ENCODE measurements around the gene SETDB2. TPM values are rescaled to one million over a fixed set of nuclear protein-coding genes. Genes with fewer than 3 reads are reported as not detected.
A peak's percentile ranks its signal among the peaks of the same experiment; 100 is the strongest.

The SETDB2 gene
- total RNA-seq, 2 experiments from 2014 or later = 15.8 to 16.2 TPM

GRCh38 chr13:49455007-49455398, 10.9 kb downstream of the SETDB2 start:
- H3K9me3 Mint-ChIP-seq = no peaks in the 10 kb centered on the region
- H3K27ac Mint-ChIP-seq = no peak overlapping the region
- intact Hi-C loops (cut with micrococcal nuclease) = no loop called here
- H3K4me1 Mint-ChIP-seq (ENCODE audit: low read depth) = peaks cover 17% of the 10 kb centered on the region
- CTCF ChIA-PET = no interaction called here
- peaks cover 10% of the 10 kb centered on the region for H3K36me3 Mint-ChIP-seq (ENCODE audit: low read depth)
- H3K4me3 Mint-ChIP-seq = no peak overlapping the region
- no peak for DNase-seq
- no peaks in the 10 kb centered on the region for H3K27me3 Mint-ChIP-seq (ENCODE audit: low read depth)

DNA sequence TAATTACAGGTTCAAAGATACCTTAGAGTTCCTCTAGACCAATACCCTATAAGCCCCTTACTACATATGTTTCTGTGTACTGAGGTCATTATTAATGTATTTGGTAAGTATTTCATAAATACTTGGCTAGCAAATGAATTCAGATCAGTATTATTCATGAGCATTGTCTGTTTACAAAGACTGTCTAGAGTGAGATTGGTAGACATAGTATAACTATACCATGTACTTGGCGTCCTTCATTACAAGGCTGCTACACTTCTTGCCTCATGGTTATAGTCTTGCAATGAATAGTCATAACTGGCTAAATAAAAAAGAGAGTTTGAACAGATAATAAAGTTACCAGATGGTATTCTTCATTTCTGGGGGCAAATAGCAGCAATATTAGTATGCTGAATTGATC, 12.1 kb downstream of the SETDB2 start:
- H3K27ac Mint-ChIP-seq = no peak overlapping the region

DNA sequence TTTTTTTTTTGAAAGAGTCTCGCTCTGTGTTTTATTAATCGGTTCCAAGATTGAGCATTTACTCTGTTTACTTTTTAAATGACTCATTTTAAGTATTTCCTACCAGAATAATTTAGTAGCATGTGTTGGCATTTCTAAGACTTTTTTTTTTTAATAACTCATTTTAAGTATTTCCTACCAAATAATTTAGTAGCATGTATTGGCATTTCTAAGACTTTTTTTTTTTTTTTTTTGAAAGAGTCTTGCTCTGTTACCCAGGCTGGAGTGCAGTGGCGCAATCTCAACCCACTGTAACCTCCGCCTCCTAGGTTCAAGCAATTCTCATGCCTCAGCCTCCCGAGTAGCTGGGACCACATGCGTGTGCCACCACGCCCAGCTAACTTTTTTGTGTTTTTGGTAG, 13.1 kb downstream of the SETDB2 start:
- Mint-ChIP-seq H3K4me1 (ENCODE audit: low read depth) (peaks cover 12% of the 10 kb centered on the region), H3K36me3 (ENCODE audit: low read depth) (peaks cover 23% of the 10 kb centered on the region), H3K9me3 (no peaks in the 10 kb centered on the region), H3K27me3 (ENCODE audit: low read depth) (no peaks in the 10 kb centered on the region), H3K27ac (no peak overlapping the region), H3K4me3 (no peak overlapping the region)
- DNase-seq = no peak
- CTCF ChIA-PET = no interaction called here
- intact Hi-C loops (cut with micrococcal nuclease) = no loop called here

More for the DNA sequence above, 12.1 kb downstream of the SETDB2 start:
- Mint-ChIP-seq H3K9me3 (no peaks in the 10 kb centered on the region), H3K27me3 (ENCODE audit: low read depth) (no peaks in the 10 kb centered on the region), H3K36me3 (ENCODE audit: low read depth) (peaks cover 16% of the 10 kb centered on the region), H3K4me3 (no peak overlapping the region), H3K4me1 (ENCODE audit: low read depth) (peaks cover 12% of the 10 kb centered on the region)
- intact Hi-C loops (cut with micrococcal nuclease) = no loop called here
- DNase-seq = no peak
- CTCF ChIA-PET = no interaction called here

- Mint-ChIP-seq H3K4me3 (no peak overlapping the region), H3K27me3 (ENCODE audit: low read depth) (no peaks in the 10 kb centered on the region), H3K36me3 (ENCODE audit: low read depth) (peaks cover 35% of the 10 kb centered on the region), H3K9me3 (peaks cover 3% of the 10 kb centered on the region), H3K4me1 (ENCODE audit: low read depth) (peaks cover 3% of the 10 kb centered on the region), H3K27ac (no peak overlapping the region)
- DNase-seq = no peak
- intact Hi-C loops (cut with micrococcal nuclease) = no loop called here
- CTCF ChIA-PET = interaction anchor here (1.4 kb wide), 1 partner anchor 9 kb away, joined by 4 read pairs; no protein-coding TSS in a partner anchor
Measured at GRCh38 chr13:49459580-49459979, 15.5 kb downstream of the SETDB2 start.

GRCh38 chr13:49464085-49464484, 20.0 kb downstream of the SETDB2 start:
- CTCF ChIA-PET = no interaction called here
- H3K4me1 Mint-ChIP-seq (ENCODE audit: low read depth) = peaks cover 1% of the 10 kb centered on the region
- H3K9me3 Mint-ChIP-seq = peaks cover 3% of the 10 kb centered on the region
- no peak for DNase-seq
- no peak overlapping the region for H3K4me3 Mint-ChIP-seq
- peaks cover 48% of the 10 kb centered on the region for H3K36me3 Mint-ChIP-seq (ENCODE audit: low read depth)
- H3K27ac Mint-ChIP-seq = no peak overlapping the region
- H3K27me3 Mint-ChIP-seq (ENCODE audit: low read depth) = no peaks in the 10 kb centered on the region
- intact Hi-C loops (cut with micrococcal nuclease) = no loop called here

DNA sequence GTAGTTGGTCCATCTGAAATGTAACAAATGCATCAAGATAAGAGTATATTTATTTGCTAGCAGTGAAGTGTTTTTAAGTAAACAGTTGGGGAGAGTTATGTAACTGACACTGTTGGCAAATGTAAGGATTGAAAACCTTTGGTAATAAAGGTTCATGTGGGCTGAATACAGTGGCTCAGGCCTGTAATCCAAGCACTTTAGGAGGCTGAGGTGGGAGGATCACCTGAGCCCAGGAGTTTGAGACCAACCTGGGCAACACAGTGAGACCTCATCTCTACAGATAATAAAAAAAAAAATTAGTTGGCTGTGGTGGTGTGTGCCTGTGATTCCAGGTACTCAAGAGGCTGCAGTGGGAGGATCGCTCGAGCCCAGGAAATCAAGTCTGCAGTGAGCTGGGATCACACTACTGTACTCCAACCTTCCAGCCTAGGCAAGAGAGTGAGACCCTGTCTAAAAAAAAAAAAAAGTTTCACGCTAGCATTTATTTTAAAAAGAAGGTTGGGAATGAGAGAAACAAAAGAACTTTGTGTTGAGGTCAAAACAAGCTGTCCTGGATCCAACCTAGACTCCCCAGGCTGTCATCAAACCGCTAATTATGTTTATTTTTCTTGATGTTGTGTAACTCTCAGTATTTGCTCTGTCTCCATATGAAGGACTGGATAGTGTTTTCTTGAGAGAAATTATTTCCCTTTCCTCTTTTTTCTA, 20.7 kb downstream of the SETDB2 start:
- Mint-ChIP-seq H3K27me3 (ENCODE audit: low read depth) (no peaks in the 10 kb centered on the region), H3K27ac (no peak overlapping the region), H3K36me3 (ENCODE audit: low read depth) (peaks cover 54% of the 10 kb centered on the region), H3K4me3 (no peak overlapping the region), H3K4me1 (ENCODE audit: low read depth) (no peaks in the 10 kb centered on the region), H3K9me3 (peaks cover 3% of the 10 kb centered on the region)
- CTCF ChIA-PET = no interaction called here
- intact Hi-C loops (cut with micrococcal nuclease) = no loop called here
- DNase-seq = no peak

- CTCF ChIA-PET = interaction anchor here (0.6 kb wide), 1 partner anchor 147 kb away, joined by 3 read pairs; no protein-coding TSS in a partner anchor
- Mint-ChIP-seq H3K27me3 (ENCODE audit: low read depth) (no peaks in the 10 kb centered on the region), H3K4me1 (ENCODE audit: low read depth) (no peaks in the 10 kb centered on the region), H3K4me3 (no peak overlapping the region), H3K9me3 (peaks cover 3% of the 10 kb centered on the region), H3K36me3 (ENCODE audit: low read depth) (peaks cover 53% of the 10 kb centered on the region), H3K27ac (no peak overlapping the region)
- no peak for DNase-seq
- intact Hi-C loops (cut with micrococcal nuclease) = no loop called here
Measured at GRCh38 chr13:49466292-49466838, 22.3 kb downstream of the SETDB2 start.

DNA sequence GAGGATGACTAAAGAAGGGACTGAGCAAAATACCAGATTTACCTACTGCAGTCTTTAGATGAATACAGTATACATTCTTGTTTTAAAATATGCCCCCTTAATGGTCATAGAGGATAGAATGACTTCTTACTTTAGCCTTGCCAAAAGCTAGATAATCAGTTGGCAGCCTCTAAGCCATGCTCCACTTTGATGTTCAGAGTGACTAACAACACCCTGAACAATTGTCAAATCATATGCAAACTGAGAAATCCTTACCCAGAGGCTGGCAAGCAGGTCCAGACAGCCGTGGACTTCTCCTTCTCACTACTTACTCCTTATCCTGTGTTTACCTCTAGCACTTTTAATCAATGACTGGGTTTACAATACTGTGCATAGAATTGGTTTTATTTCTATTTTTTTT, 28.1 kb downstream of the SETDB2 start:
- peaks cover 2% of the 10 kb centered on the region for H3K4me1 Mint-ChIP-seq (ENCODE audit: low read depth)
- intact Hi-C loops (cut with micrococcal nuclease) = no loop called here
- no peaks in the 10 kb centered on the region for H3K27me3 Mint-ChIP-seq (ENCODE audit: low read depth)
- H3K9me3 Mint-ChIP-seq = no peaks in the 10 kb centered on the region
- no peak for DNase-seq
- CTCF ChIA-PET = interaction anchor here (1.0 kb wide), 1 partner anchor 135 kb away, joined by 3 read pairs; no protein-coding TSS in a partner anchor
- peaks cover 35% of the 10 kb centered on the region for H3K36me3 Mint-ChIP-seq (ENCODE audit: low read depth)
- H3K4me3 Mint-ChIP-seq = no peak overlapping the region
- no peak overlapping the region for H3K27ac Mint-ChIP-seq

DNA sequence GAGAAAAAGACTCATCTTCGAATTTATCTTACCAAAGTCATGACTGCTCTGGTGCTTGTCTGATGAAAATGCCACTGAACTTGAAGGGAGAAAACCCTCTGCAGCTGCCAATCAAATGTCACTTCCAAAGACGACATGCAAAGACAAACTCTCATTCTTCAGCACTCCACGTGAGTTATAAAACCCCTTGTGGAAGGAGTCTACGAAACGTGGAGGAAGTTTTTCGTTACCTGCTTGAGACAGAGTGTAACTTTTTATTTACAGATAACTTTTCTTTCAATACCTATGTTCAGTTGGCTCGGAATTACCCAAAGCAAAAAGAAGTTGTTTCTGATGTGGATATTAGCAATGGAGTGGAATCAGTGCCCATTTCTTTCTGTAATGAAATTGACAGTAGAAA, 32.5 kb downstream of the SETDB2 start:
- no peak overlapping the region for H3K4me3 Mint-ChIP-seq
- CTCF ChIA-PET = no interaction called here

DNA sequence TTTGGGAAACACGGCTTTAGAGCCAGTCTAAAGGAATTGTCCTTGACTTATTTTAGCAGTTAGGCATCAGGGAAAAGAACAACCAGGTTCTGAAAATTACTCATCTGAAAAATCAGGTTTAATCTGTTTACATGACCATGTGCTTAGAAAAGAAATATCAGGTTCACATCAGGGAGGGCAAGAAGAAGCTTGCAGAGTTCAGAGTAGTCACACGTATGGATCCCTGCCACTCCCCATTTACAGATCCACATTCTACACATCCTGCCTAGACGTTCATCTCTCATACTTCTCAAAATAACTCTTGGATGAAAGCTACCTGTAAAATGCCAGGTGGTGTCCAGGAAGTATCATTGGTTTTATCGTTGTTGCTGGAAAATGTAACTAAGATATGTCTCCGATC, 37.7 kb downstream of the SETDB2 start:
- CTCF ChIA-PET = no interaction called here
- intact Hi-C loops (cut with micrococcal nuclease) = no loop called here

More for the DNA sequence above, 32.5 kb downstream of the SETDB2 start:
- H3K4me1 Mint-ChIP-seq (ENCODE audit: low read depth) = peaks cover 2% of the 10 kb centered on the region
- no peak for DNase-seq
- no peaks in the 10 kb centered on the region for H3K9me3 Mint-ChIP-seq
- no peak overlapping the region for H3K27ac Mint-ChIP-seq
- intact Hi-C loops (cut with micrococcal nuclease) = no loop called here
- no peaks in the 10 kb centered on the region for H3K27me3 Mint-ChIP-seq (ENCODE audit: low read depth)
- H3K36me3 Mint-ChIP-seq (ENCODE audit: low read depth) = peaks cover 26% of the 10 kb centered on the region

GRCh38 chr13:49488563-49488962, 44.5 kb downstream of the SETDB2 start:
- CTCF ChIA-PET = no interaction called here
- H3K27me3 Mint-ChIP-seq (ENCODE audit: low read depth) = no peaks in the 10 kb centered on the region
- no peaks in the 10 kb centered on the region for H3K4me1 Mint-ChIP-seq (ENCODE audit: low read depth)
- H3K9me3 Mint-ChIP-seq = no peaks in the 10 kb centered on the region
- no peak overlapping the region for H3K27ac Mint-ChIP-seq
- DNase-seq = no peak
- intact Hi-C loops (cut with micrococcal nuclease) = no loop called here
- peaks cover 18% of the 10 kb centered on the region for H3K36me3 Mint-ChIP-seq (ENCODE audit: low read depth)
- H3K4me3 Mint-ChIP-seq = no peak overlapping the region

More for the DNA sequence above, 37.7 kb downstream of the SETDB2 start:
- H3K27ac Mint-ChIP-seq = no peak overlapping the region
- no peak overlapping the region for H3K4me3 Mint-ChIP-seq
- DNase-seq = no peak
- H3K9me3 Mint-ChIP-seq = no peaks in the 10 kb centered on the region
- H3K4me1 Mint-ChIP-seq (ENCODE audit: low read depth) = no peaks in the 10 kb centered on the region
- peaks cover 36% of the 10 kb centered on the region for H3K36me3 Mint-ChIP-seq (ENCODE audit: low read depth)
- H3K27me3 Mint-ChIP-seq (ENCODE audit: low read depth) = no peaks in the 10 kb centered on the region

DNA sequence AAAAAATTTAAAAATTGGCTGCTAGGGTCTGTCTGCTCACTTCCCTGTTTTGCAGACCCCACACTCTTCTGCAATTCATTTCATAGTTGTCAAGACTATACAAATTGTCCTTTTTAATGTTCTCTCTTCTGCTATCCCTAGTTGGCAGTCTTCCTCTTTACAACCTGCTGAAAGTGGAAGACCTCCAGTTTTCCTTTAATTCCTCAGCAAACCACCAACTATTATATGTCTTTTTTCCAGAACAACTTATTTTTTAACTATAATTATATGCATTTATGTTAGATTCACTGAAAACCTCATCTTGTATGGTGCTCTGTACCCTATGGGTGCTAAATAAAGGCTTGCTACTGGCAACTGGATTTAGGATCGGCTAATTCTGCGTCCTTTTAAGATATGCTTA, 50.6 kb downstream of the SETDB2 start:
- Mint-ChIP-seq H3K9me3 (peaks cover 4% of the 10 kb centered on the region), H3K4me3 (peak overlapping the region; percentile 87), H3K4me1 (ENCODE audit: low read depth) (peaks cover 37% of the 10 kb centered on the region), H3K27ac (peak overlapping the region; percentile 96), H3K36me3 (ENCODE audit: low read depth) (peaks cover 33% of the 10 kb centered on the region), H3K27me3 (ENCODE audit: low read depth) (no peaks in the 10 kb centered on the region)
- CTCF ChIA-PET = interaction anchor here (1.2 kb wide), 1 partner anchor 50 kb away, joined by 4 read pairs; no protein-coding TSS in a partner anchor
- intact Hi-C loops (cut with micrococcal nuclease) = loop anchor here (1.0 to 5.0 kb wide), 15 partner anchors 40 to 1457 kb away; partner anchors contain the start of genes CAB39L, CDADC1, EBPL and NUDT15
- DNase-seq = no peak

All from activated naive CD4-positive, alpha-beta T cell treated with anti-CD3 and anti-CD28 coated beads for 36 hours (primary cell).